Brain microvascular endothelial cell (primary cell): ENCODE results near the gene WWOX.

Source experiments
- DNase-seq: peaks from one replicate; pipeline ENCODE4 v3.0.0-alpha.2; 2020
- H3K27ac ChIP-seq: fragments of 250-450 bp; sonication (Bioruptor Pico); 2 replicates; pipeline ENCODE4 v1.5.1; 2020; ENCODE audit warnings: mild to moderate bottlenecking, moderate library complexity
- H3K27me3 ChIP-seq: fragments of 250-450 bp; sonication (Bioruptor Pico); replicated peaks from 2 replicates; pipeline ENCODE4 v1.5.1; 2020; ENCODE audit warnings: mild to moderate bottlenecking
- H3K36me3 ChIP-seq: fragments of 250-450 bp; sonication (Bioruptor Pico); replicated peaks from 2 replicates; pipeline ENCODE4 v1.5.1; 2020; ENCODE audit warnings: mild to moderate bottlenecking
- H3K4me3 ChIP-seq: 2 replicates; pipeline ENCODE4 v1.5.1; 2011; ENCODE audit warnings: low read depth, mild to moderate bottlenecking, control low read depth, low read length, moderate library complexity
- in situ Hi-C: cut with HindIII; loops from 2 replicates; pipeline ENCODE4 v1.10.0; 2017; ENCODE audit warnings: low sequenced_read_pairs, low pct_ligation_motif_present
- TF ChIP-seq, protein P1 (sequence below): IDR thresholded peaks from 2 replicates; pipeline ENCODE4 v1.5.1; 2011; ENCODE audit warnings: low read depth, mild to moderate bottlenecking, moderate library complexity, low read length, control low read depth, inconsistent platforms; ENCODE audit errors: missing control alignments

Gene WWOX

DNA sequence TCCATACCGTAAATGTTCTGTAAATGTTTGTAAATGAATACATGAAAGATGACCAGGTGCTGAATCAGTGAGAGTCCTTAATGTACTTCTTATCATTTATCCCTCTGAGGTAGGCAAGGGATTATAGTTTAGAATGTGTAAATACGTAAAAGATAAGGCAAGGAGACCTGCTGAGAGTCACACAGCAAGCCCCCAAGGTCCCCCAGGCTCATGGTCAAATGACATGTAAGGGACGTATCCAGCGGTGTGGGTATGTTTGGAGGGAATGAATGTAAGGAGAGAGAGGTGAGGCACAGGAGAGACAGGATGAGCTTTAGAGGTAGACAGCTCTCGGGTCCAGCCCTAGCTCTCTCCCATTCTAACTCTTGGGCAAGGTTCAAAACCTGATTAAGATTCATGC, 341.8 kb downstream of the WWOX start:
- H3K27ac ChIP-seq, result no peak overlapping the region
- in situ Hi-C loops, result no loop called here
- DNase-seq, result no peak
- no peak overlapping the region for H3K4me3 ChIP-seq
- H3K27me3 ChIP-seq, result no peaks in the 10 kb centered on the region
- TF ChIP-seq, protein P1, sequence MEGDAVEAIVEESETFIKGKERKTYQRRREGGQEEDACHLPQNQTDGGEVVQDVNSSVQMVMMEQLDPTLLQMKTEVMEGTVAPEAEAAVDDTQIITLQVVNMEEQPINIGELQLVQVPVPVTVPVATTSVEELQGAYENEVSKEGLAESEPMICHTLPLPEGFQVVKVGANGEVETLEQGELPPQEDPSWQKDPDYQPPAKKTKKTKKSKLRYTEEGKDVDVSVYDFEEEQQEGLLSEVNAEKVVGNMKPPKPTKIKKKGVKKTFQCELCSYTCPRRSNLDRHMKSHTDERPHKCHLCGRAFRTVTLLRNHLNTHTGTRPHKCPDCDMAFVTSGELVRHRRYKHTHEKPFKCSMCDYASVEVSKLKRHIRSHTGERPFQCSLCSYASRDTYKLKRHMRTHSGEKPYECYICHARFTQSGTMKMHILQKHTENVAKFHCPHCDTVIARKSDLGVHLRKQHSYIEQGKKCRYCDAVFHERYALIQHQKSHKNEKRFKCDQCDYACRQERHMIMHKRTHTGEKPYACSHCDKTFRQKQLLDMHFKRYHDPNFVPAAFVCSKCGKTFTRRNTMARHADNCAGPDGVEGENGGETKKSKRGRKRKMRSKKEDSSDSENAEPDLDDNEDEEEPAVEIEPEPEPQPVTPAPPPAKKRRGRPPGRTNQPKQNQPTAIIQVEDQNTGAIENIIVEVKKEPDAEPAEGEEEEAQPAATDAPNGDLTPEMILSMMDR, result no peak
- no peaks in the 10 kb centered on the region for H3K36me3 ChIP-seq

DNA sequence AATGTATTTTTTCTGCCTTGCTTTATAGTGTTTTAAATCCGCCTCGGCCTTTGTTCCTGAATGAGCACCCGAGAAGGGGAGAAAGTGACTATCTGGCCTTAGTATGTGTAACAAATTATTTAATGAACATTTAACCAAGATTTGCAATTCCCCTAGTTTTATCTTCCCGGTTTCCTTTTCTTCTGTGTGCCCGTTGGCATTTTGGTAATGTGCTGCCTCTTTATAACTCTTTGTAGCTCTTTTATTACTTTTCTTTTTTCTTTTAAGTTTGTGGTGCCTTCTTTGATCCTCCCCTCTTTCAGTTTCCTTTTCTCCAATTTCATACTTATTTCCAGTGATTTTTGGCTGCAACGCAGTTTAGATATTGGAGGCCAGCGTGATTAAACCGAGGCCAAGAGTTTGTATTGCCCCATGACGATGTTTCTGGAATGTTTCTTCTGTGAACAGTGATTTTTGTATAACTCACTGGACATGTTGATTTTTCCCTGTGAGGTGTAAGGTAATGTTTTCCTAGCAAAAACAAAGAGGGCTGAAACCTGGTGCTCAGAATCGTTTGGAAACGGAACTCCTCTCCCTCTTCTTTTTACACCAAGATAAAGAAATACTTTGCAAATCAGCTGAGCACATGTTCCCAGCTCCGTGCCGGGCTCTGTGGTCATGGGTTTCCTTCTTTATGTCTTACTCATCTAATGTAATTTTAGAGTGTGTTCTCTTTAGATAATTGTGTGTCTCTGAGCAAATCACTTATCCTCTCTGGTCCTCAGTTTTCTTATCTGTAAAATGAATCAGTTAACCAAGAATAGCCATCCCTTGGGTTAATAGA, 344.3 kb downstream of the WWOX start:
- in situ Hi-C loops, result no loop called here
- Histone ChIP-seq H3K27ac (no peak overlapping the region), H3K27me3 (no peaks in the 10 kb centered on the region), H3K36me3 (no peaks in the 10 kb centered on the region), H3K4me3 (no peak overlapping the region)
- TF ChIP-seq, protein P1, result no peak
- DNase-seq, result peak; percentile 9

DNA sequence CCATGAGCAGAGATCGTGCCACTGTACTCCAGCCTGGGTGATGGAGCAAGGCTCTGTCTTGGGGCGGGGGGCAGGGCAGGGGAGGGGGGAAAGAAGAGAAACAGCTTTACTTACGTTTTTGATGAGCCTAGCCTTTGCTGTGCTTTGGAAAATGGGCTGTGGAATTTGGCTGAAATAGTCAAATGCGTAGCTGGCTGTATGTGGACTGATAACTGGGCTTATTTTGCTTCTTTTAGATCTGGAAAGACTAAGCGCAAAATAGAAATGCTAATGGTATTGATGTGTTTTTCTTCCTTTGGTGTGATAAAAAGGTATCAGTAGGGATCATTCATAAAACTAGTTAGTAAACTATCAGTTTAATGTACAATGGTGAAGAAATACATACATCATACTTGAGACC, 346.4 kb downstream of the WWOX start:
- Histone ChIP-seq H3K4me3 (no peak overlapping the region), H3K27me3 (no peaks in the 10 kb centered on the region), H3K36me3 (no peaks in the 10 kb centered on the region), H3K27ac (no peak overlapping the region)
- in situ Hi-C loops, result no loop called here
- TF ChIP-seq, protein P1, result no peak
- no peak for DNase-seq

DNA sequence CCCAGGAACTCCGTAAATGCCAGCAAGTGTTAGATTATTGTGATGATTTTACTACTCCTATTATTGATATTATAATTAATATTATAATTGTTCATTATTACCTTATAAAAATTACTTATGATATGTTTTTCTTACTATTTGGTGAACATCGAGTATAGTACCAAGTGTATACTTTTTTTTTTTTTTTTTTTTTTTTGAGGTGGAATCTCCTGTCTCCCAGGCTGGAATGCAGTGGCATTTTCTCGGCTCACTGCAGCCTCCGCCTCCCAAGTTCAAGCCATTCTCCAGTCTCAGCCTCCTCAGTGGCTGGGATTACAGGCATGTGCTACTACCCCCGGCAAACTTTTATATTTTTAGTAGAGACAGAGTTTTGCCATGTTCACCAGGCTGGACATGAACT, 347.0 kb downstream of the WWOX start:
- in situ Hi-C loops, result no loop called here
- Histone ChIP-seq H3K27me3 (no peaks in the 10 kb centered on the region), H3K4me3 (no peak overlapping the region), H3K36me3 (no peaks in the 10 kb centered on the region), H3K27ac (no peak overlapping the region)
- DNase-seq, result no peak
- TF ChIP-seq, protein P1, result no peak

DNA sequence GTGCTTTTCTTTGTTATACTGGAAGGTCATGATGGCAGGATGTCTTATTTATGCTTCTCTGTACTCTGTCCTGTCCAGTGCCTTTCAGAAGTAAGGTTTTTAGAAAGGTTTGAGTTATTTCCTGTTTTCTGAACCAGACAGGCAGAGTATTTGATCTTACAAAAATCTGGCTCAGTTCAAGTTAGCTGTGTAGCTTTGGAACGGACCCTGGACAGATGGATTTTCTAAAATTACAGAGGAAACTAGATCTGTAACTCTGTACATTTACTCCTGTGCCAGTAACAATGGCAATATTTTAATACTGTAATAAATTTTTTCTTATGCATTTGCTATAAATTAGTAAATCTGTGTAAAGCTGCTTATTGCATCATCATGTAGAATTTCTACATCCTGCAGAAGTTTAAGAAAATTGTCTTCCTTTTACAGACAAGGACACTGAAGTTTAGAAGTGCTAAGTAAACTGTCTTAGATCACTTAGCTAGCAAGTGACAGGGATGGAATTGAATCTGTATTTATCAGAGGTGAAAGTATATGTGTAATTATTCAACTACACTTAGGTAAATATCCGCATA, 347.6 kb downstream of the WWOX start:
- TF ChIP-seq, protein P1, result no peak
- in situ Hi-C loops, result no loop called here
- no peaks in the 10 kb centered on the region for H3K36me3 ChIP-seq
- H3K27ac ChIP-seq, result no peak overlapping the region
- H3K4me3 ChIP-seq, result no peak overlapping the region
- H3K27me3 ChIP-seq, result no peaks in the 10 kb centered on the region
- no peak for DNase-seq
